Thyroid gland (tissue), 4 donors: ENCODE results near the gene C1orf115.

Experiments used
- POLR2A ChIP-seq, 2 donors: fragments of 450-650 bp; IDR thresholded peaks; one replicate each; pipeline ENCODE4 v1.6.1; 2017; ENCODE audit warnings: antibody characterized with exemption in 2 of 2, mild to moderate bottlenecking in 2 of 2, moderate library complexity in 1 of 2
- TF ChIP-seq, protein P1 (sequence below), 6 experiments: fragments of 200-600 bp in 3 of 6; fragments of 450-650 bp in 3 of 6; sonication (generic) in 3 of 6; IDR thresholded peaks; one replicate each; pipeline ENCODE4 v1.5.1; 2016 to 2019; ENCODE audit warnings: antibody characterized with exemption in 6 of 6, mild to moderate bottlenecking in 2 of 6, inconsistent platforms in 1 of 6, moderate library complexity in 1 of 6

DNA sequence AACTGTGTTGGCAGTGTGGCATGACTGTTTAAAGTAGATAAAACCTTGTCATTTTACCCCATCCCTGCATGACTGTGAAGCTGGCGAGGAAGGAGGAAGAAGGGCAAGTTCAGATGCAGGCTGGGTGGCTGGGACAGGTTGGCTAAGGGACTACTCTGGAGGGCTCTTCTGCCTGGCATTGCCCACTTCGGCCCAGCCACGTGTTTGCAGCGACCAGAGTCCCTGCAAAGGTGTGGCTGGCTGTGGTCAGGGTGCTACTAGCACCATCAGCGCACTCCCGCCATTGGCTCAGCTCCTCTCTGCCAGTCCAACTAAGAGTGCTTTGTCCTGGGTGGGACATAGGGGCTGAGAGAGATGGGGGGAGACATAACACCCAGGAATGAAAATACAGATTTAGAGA lies 7.2 kb downstream of the C1orf115 start:
- TF ChIP-seq, protein P1, sequence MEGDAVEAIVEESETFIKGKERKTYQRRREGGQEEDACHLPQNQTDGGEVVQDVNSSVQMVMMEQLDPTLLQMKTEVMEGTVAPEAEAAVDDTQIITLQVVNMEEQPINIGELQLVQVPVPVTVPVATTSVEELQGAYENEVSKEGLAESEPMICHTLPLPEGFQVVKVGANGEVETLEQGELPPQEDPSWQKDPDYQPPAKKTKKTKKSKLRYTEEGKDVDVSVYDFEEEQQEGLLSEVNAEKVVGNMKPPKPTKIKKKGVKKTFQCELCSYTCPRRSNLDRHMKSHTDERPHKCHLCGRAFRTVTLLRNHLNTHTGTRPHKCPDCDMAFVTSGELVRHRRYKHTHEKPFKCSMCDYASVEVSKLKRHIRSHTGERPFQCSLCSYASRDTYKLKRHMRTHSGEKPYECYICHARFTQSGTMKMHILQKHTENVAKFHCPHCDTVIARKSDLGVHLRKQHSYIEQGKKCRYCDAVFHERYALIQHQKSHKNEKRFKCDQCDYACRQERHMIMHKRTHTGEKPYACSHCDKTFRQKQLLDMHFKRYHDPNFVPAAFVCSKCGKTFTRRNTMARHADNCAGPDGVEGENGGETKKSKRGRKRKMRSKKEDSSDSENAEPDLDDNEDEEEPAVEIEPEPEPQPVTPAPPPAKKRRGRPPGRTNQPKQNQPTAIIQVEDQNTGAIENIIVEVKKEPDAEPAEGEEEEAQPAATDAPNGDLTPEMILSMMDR (IDR thresholded peaks at IDR 0.05): no peak
- TF ChIP-seq POLR2A (IDR thresholded peaks at IDR 0.05): no peak
